CD1c-positive myeloid dendritic cell (primary cell): Measurements from ENCODE around the gene KRTCAP2.
A peak's percentile ranks its signal among the peaks of the same experiment; 100 is the strongest.

Experiments
- DNase-seq: peaks from one replicate; pipeline ENCODE4 v3.0.0-alpha.2; 2016; ENCODE audit errors: extremely low spot score

KRTCAP2 gene

GRCh38 chr1:155183775-155184221, 10.7 kb upstream of the KRTCAP2 start:
- no peak for DNase-seq

- DNase-seq: no peak
These were observed 9.0 kb upstream of the KRTCAP2 start for GRCh38 chr1:155182052-155182550.

GRCh38 chr1:155181371-155182051, 8.4 kb upstream of the KRTCAP2 start:
- no peak for DNase-seq

GRCh38 chr1:155179112-155180031, 6.3 kb upstream of the KRTCAP2 start:
- no peak for DNase-seq

DNA sequence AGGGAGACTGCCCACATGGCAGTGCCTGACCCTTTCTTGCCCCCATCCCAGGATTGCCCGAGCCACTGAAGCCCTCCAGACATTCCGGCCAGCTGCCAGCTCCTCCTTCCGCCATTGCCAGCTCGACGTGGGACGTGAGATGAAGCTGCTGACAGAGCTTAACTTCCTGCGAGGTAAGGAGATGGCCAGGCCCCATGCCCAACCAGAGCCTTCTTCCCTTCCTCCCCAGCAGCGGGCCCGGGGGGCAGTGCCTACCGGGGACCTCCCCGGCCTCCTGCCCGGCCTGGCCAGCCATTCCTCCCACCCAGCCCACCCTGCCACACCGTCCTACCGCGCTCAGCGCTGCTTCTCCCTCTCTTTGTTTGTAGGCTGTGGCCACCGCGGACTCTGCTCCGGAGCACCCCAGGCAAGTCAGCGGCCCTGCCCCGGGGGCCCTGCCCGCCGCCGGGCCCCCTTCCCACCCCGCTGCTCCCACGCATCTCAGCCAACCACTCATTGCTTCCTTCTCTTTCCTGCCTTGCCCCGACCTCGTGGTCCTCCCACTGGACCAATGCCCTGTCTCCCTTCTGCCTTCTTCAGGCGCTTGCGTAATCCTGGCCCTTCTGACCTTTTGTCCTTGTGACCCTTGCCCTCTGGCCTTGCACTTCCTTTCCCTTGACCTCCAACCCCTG, 5.5 kb upstream of the KRTCAP2 start:
- peak; percentile 86 for DNase-seq

DNA sequence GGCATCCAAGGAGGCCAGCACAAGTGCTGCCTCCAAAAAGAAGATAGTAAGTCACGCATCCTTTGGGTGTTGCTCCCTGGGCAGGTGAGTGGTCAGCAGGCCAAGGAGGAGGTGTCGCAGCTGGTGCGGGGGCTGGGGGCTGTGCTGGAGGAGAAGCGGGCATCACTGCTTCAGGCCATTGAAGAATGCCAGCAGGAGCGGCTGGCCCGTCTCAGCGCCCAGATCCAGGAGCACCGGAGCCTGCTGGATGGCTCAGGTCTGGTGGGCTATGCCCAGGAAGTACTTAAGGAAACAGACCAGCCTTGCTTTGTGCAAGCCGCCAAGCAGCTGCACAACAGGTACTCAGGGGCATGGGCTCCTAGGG, 4.8 kb upstream of the KRTCAP2 start:
- DNase-seq: no peak

- no peak for DNase-seq
These were observed 4.3 kb upstream of the KRTCAP2 start for GRCh38 chr1:155177192-155177917.

- DNase-seq: peak; percentile 87
These were observed 3.5 kb upstream of the KRTCAP2 start for GRCh38 chr1:155176544-155177071.

DNA sequence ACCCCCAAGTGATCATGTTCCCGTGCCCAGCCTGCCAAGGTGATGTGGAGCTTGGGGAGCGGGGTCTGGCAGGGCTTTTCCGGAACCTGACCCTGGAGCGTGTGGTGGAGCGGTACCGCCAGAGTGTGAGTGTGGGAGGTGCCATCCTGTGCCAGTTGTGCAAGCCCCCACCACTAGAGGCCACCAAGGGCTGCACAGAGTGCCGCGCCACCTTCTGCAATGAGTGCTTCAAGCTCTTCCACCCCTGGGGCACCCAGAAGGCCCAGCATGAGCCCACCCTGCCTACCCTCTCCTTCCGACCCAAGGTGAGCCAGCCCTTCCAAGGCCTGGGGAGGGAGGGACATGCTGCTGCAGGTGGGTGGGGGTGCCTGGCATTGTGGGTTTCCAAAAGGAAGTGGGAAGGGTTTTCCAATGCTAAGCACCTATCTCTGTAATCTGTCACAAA, 2.8 kb upstream of the KRTCAP2 start:
- peak; percentile 29 for DNase-seq

DNA sequence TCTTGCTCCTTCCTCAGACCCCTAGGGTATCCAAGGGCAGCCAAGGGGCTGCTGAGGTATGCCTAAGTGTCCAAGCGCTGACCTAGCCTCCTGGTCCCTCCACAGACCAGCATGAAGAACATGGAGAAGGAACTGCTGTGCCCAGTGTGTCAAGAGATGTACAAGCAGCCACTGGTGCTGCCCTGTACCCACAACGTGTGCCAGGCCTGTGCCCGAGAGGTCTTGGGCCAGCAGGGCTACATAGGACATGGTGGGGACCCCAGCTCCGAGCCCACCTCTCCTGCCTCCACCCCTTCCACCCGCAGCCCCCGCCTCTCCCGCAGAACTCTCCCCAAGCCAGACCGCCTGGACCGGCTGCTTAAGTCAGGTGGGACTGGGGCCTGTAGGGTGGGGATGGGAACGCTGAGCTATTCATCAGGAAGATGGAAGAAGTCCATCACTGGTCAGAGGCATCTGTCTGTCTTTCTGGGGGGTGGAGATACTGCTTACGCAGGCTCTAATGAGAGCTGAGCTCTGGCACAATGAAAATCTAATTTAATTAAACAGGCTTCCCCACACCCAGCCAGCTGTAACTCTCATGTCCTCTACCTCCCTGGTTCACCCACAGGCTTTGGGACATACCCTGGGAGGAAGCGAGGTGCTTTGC, 2.3 kb upstream of the KRTCAP2 start:
- no peak for DNase-seq

DNA sequence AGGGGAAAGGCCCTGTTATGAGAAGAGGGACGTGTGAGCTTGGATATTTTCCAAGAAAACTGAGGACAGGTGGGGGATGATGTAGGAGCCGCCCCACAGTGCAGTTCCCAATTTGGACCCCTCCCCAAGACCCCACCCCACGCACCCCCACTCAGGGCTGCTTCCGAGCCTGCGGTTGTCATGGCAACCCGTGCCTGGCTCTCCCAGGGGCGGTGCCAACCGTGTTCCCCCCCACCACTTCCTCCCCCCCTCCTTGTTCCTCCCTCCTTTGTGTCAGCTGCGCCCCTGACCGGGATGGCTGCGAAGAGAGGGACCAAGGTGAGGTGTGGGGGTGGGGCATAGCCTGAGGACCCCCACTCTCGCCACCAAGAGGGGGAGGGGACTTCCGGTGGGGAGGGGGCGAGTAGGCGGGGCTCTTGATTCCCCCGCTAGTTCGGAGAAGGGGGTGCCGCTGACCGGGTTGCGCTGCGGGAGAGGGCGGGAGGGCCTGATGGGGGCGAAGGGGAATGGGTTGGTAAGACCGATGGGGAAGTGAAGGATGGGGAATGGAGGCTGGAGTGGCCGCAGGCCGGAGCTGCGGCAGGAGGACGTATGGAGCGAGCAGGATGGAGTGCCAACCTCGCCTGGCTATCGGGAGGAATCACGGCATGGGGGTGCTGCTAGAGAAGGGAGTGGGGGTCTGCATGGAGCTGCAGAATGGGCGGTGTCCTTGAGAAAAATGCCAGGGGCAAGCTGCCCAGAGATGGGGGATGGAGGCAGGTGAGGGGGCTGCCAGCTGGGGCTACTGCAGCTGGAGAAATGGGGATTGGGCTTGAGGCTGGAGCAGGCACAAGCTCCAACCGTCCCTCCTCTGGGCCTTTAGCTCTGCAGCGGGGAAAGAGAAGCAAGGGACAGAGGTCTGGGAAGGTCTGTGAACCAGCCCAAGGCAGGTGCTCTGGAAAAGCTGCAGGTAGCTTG, 1.5 kb upstream of the KRTCAP2 start:
- DNase-seq: peak; percentile 50

DNA sequence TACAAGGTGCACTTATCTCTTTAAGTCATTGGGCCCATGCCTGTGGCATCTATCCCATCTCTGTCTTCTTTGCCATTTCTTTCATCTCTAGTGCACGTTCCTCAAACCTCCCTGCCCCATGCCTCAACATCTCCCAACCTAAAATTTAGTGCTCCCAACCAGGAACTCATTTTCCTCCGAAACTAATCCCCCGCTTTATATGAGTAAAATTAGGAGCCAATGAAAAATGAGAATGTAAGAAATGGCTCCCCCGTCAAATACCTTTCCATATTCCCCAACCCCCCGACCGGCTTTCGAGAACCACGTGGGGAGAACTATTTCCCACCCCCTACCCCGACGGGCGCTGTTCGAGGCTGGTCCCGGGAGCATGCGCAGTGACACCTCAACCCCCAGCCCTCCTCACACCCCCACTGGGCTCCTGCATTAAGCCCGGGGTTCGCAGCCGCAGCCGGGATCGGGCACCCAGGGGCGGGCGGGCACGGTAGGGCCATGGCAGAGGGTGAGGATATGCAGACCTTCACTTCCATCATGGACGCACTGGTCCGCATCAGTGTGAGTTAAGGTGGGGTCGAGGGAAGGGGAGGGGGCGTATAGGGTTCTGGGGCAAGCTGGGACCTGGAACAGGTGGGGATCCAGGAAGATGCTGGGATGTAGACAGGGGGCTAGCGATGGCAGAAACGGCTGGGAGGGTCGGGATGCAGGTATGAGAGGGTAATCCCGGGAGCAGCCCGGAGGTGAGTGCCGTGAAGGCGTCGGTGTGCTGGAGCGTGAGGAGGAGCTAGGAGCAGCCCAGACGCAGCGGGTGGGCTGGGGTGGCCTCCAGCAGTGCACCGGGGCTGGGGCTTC, 597 bp upstream of the KRTCAP2 start, which contains the start of gene TRIM46:
Gene TRIM46, plus strand, starts transcription at position 372 of the 846 bp plus-strand sequence. Its CDS starts 118 bp downstream, at position 490.
- DNase-seq: peak; percentile 24

- peak; percentile 36 for DNase-seq
These were observed 1.0 kb downstream of the KRTCAP2 start for GRCh38 chr1:155171836-155172731.

GRCh38 chr1:155170806-155171205, 2.3 kb downstream of the KRTCAP2 start:
- DNase-seq: no peak

DNA sequence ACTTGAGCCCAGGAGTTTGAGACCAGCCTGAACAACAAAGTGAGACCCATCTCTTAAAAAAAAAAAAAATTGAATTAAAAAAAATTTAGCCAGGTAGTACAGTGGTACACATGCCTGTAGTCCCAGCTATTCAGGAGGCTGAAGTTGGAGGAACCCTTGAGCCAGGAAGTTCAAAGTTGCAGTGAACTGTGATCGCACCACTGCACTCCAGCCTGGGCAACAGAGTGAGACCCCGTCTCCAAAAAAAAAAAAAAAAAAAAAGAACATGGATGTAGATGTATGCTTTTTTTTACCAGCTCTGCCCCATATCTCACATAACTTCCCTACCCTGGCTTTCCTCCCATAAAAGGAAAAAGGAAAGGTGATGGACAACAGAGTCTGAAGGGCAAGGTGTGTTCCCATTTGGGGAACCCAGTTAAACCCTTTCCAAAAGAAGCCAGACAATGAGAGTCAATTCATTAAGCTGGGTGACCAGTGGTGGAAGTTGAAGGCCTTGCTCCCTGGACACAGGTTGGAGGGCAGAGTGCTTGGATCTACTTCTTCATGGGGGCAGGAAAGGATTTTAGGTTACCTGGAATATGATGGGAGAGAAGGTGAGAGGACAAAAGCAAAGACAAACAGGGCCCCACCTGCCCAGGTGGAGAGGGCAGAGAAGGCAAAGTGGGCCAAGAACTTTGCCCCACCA, 2.9 kb downstream of the KRTCAP2 start:
- DNase-seq: no peak

DNA sequence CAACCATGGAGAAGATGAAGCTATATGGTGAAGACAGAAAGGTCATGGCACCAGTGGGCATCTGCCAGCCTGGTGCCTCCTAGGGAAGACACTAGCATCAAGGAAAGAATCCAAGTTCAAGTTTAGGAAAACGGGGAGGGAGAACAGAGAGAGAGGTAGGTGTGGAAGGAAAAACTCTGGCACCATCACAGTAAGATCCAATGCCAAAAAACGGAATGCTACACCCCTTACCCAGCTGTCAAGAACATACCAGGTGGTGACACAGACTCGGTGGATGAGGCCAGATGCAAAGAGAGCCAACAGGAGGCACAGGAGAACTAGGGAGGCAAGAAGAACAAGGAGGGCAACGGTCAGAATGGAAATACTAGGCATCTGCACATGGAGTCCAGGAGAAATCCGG, 3.6 kb downstream of the KRTCAP2 start:
- DNase-seq: no peak
